Effector memory CD8-positive, alpha-beta T cell (primary cell): ENCODE data around the gene LRRC53.

ENCODE experiments used
- ATAC-seq: fragments of 150-1000 bp; cut with Tn5 transposase; replicated peaks from 2 replicates; pipeline ENCODE4 v1.10.0; 2021; ENCODE audit warnings: mild to moderate bottlenecking, moderate library complexity
- DNase-seq, 3 experiments: peaks; one replicate each; pipeline ENCODE4 v3.0.0; 2021
- H3K27ac Mint-ChIP-seq, 2 donors: one replicate each; pipeline ENCODE4 v1.8.0; 2022; ENCODE audit warnings: mild to moderate bottlenecking in 2 of 2, mixed read lengths in 2 of 2, moderate library complexity in 2 of 2
- H3K27me3 Mint-ChIP-seq, 2 donors: one replicate each; pipeline ENCODE4 v1.8.0; 2022; ENCODE audit warnings: mixed read lengths in 2 of 2
- H3K36me3 Mint-ChIP-seq: one replicate; pipeline ENCODE4 v1.8.0; 2022; ENCODE audit warnings: mild to moderate bottlenecking, moderate library complexity, mixed read lengths; ENCODE audit not compliant: insufficient read depth
- H3K4me1 Mint-ChIP-seq, 2 donors: one replicate each; pipeline ENCODE4 v1.8.0; 2022; ENCODE audit warnings: low read depth in 2 of 2, mixed read lengths in 2 of 2
- H3K4me3 Mint-ChIP-seq, 2 donors: one replicate each; pipeline ENCODE4 v1.8.0; 2022; ENCODE audit warnings: mild to moderate bottlenecking in 2 of 2, mixed read lengths in 2 of 2, moderate library complexity in 2 of 2
- H3K9me3 Mint-ChIP-seq, 2 donors: one replicate each; pipeline ENCODE4 v1.8.0; 2022; ENCODE audit warnings: mixed read lengths in 2 of 2

Gene LRRC53

DNA sequence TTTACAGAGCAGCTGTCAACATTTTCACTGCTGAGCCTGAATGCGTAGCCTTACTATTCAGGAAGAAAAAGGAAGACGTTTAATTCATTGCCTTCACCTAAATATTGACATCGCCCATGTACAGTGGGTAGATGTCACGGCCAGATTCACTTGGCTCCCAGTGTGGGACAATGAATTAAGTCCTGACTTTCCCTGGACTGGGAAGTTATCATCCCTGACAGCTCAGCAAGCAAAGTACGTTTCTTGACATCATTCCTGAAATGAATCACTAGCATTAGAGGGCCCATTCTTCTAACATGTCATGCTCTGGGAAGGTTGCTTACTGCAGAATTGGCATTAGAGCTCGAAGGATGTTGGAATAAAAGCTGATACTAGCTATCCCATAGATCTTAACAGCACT is 37.8 kb downstream of the LRRC53 start:
- H3K27me3 Mint-ChIP-seq, result no peaks in the 10 kb centered on the region
- H3K36me3 Mint-ChIP-seq, result no peaks in the 10 kb centered on the region
- H3K27ac Mint-ChIP-seq, result no peak overlapping the region
- no peak for ATAC-seq
- H3K4me3 Mint-ChIP-seq, result no peak overlapping the region
- H3K4me1 Mint-ChIP-seq, result no peaks in the 10 kb centered on the region
- H3K9me3 Mint-ChIP-seq, result no peaks in the 10 kb centered on the region
- no peak for DNase-seq

DNA sequence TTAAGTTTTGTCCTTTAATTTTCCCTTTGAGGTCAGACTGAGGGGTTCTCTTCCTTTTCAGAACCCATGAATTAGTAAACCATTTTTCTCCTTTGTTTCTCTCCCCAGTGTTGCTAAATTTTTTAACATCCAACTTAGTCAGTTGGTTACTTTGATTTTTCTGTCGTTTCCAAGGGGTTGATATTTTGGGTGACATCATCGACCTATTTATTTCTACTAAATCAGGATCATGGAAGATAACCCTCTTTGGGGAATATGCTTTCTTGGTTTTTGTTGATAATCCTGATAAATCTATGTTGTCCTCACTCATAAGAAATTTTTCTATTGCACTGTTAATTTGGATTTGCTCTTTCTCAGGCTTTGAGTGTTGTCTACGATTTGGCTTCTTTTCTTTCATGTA is 40.9 kb downstream of the LRRC53 start:
- no peaks in the 10 kb centered on the region for H3K27me3 Mint-ChIP-seq
- H3K4me3 Mint-ChIP-seq, result no peak overlapping the region
- H3K36me3 Mint-ChIP-seq, result no peaks in the 10 kb centered on the region
- H3K9me3 Mint-ChIP-seq, result no peaks in the 10 kb centered on the region
- H3K27ac Mint-ChIP-seq, result no peak overlapping the region
- H3K4me1 Mint-ChIP-seq, result no peaks in the 10 kb centered on the region
- no peak for ATAC-seq
- DNase-seq, result no peak

DNA sequence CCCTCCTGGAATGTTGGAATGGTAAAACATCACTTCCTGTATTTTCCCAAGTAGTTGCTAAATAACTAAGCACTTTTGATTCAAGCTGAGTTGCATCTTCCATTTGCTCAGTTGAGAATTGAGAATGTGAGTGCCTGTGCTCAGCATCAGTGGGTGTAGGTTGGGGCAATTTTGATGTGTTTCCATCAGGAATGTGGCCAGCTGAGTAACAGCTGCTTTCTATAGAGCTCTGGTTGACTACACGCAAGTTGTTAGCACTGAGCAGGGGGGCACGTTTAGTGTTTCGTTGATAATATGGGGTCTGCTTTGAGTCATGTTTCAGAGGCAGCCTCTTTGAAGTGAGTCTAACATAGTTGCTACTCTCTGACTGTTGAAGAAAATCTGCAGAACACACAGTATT is 41.5 kb downstream of the LRRC53 start:
- Mint-ChIP-seq H3K4me3 (no peak overlapping the region), H3K36me3 (no peaks in the 10 kb centered on the region), H3K27ac (no peak overlapping the region), H3K4me1 (no peaks in the 10 kb centered on the region), H3K27me3 (no peaks in the 10 kb centered on the region), H3K9me3 (no peaks in the 10 kb centered on the region)
- ATAC-seq (no peak), DNase-seq (no peak)

DNA sequence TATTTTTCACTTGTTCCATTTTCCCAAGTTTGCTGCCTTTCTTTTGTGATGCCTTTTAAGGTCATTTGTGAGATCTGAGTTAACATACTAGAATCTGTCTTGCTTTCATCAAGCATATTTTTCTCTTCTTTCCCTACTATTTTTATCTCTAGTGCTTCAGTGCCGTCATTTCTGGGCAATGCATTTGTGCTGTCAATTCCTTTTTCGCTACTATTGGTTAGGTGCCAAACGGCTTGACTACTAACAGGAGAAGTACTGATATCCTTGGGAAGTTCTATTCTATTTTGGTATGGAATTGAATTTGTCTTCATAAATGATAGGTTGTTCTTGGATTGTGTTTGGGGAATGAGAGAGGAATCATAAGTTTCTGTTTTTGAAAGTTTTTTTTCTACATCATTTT is 42.2 kb downstream of the LRRC53 start:
- Mint-ChIP-seq H3K4me1 (no peaks in the 10 kb centered on the region), H3K4me3 (no peak overlapping the region), H3K36me3 (no peaks in the 10 kb centered on the region), H3K27ac (no peak overlapping the region), H3K27me3 (no peaks in the 10 kb centered on the region), H3K9me3 (no peaks in the 10 kb centered on the region)
- ATAC-seq (no peak), DNase-seq (no peak)

DNA sequence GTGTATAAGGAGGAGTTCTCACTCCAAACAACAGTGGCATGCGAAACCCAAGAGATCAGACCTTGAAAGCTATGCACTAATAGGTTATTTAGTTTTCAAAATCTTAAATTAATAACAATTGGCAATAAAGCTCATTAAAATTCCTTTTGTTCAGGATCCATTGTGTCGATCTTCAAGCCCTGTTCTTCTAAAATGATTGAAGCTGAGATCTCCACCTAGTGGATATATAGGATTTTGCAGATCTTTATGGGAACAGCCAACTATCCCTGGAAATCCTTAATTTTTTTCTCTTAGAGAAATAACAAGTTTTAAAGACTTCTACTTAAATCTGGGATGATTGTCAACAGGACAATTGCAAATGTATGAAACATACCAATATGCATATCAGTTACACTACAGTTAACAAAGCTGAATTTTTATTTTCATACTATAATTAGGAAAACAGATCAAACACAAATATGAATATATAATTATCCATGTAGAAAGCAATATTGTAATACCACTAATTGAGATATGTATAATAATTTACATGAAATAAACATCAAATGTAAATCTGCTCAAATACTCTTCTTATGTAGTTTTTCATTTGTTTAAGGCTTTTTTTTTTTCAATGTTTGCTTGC is 43.3 kb downstream of the LRRC53 start:
- DNase-seq, result no peak
- H3K27me3 Mint-ChIP-seq, result no peaks in the 10 kb centered on the region
- H3K9me3 Mint-ChIP-seq, result no peaks in the 10 kb centered on the region
- H3K4me1 Mint-ChIP-seq, result no peaks in the 10 kb centered on the region
- H3K27ac Mint-ChIP-seq, result no peak overlapping the region
- no peak for ATAC-seq
- no peak overlapping the region for H3K4me3 Mint-ChIP-seq
- H3K36me3 Mint-ChIP-seq, result no peaks in the 10 kb centered on the region

DNA sequence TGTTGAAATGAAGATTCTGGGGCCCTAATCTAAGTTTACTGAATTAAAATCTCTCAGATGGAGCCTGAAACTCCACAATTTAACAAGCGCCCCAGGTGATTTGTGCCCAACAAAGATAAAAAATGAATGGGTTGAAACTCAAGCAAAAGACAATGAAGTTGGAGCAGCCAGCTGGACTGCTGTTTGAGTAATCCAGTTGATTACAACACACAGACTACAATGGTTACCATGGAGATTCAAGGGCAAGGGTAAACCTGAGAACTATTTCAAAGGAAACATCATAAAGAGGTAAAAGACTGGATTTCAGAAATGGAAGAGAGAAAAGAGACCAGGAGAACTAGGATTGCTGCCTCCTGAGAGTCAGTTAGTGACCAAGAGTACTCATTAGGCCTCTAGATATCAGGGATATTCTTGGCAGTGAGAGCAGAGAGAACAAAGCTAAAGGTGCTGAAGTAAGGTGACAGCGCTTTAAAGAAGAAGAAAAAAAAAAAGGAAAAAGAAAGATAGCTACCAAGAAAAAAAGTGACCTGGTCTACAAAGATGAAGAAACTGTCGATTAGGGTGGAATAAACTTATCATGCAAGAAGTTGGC is 44.5 kb downstream of the LRRC53 start:
- Mint-ChIP-seq H3K4me1 (peaks cover 0 to 4% of the 10 kb centered on the region in 2 donors), H3K27ac (no peak overlapping the region), H3K36me3 (no peaks in the 10 kb centered on the region), H3K4me3 (no peak overlapping the region), H3K27me3 (no peaks in the 10 kb centered on the region), H3K9me3 (no peaks in the 10 kb centered on the region)
- ATAC-seq, result no peak
- DNase-seq, result no peak

DNA sequence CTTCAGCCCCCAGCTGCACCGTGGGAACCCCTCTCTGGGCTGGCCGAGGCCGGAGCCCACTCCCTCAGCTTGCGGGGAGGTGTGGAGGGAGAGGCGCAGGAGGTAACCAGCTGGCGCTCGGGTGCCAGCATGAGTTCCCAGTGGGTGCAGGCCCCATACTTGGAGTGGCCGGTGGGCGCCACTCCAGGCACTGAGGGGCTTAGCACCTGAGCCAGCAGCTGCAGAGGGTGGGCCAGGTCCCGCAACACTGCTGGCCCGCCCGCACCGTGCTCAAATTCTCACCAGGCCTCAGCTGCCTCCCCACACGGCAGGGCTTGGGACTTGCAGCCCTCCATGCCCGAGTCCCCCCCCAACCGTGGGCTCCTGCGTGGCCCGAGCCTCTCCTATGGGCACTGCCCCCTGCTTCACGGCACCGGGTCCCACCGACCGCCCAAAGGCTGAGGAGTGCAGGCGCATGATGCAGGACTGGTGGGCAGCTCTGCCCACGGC is 47.2 kb downstream of the LRRC53 start:
- no peak for ATAC-seq
- no peak overlapping the region for H3K27ac Mint-ChIP-seq
- peaks cover 0 to 4% of the 10 kb centered on the region in 2 donors for H3K4me1 Mint-ChIP-seq
- no peaks in the 10 kb centered on the region for H3K27me3 Mint-ChIP-seq
- no peaks in the 10 kb centered on the region for H3K36me3 Mint-ChIP-seq
- H3K4me3 Mint-ChIP-seq, result no peak overlapping the region
- H3K9me3 Mint-ChIP-seq, result no peaks in the 10 kb centered on the region
- no peak for DNase-seq

DNA sequence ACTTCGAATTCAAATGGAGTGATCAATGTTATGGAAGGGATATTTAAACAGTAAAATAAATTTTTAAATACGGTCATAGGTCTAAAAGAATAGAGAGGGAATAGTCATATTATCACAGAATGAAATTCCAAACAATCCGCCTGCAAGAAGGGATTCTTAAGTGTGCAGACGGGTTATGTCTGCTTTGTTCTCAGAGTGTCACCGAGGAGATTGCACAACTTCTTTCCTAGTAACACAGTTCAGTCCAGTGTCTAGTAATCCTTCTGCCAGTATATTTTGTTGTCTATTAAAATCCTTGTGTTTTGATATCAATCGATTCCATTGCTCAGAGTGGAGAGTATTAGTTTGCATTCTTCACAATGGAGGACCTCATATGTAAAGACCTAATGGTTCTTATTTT is 48.4 kb downstream of the LRRC53 start:
- Mint-ChIP-seq H3K27me3 (no peaks in the 10 kb centered on the region), H3K27ac (no peak overlapping the region), H3K4me3 (no peak overlapping the region), H3K4me1 (peaks cover 0 to 4% of the 10 kb centered on the region in 2 donors), H3K9me3 (peaks cover 0 to 2% of the 10 kb centered on the region in 2 donors), H3K36me3 (no peaks in the 10 kb centered on the region)
- no peak for ATAC-seq
- DNase-seq, result no peak

DNA sequence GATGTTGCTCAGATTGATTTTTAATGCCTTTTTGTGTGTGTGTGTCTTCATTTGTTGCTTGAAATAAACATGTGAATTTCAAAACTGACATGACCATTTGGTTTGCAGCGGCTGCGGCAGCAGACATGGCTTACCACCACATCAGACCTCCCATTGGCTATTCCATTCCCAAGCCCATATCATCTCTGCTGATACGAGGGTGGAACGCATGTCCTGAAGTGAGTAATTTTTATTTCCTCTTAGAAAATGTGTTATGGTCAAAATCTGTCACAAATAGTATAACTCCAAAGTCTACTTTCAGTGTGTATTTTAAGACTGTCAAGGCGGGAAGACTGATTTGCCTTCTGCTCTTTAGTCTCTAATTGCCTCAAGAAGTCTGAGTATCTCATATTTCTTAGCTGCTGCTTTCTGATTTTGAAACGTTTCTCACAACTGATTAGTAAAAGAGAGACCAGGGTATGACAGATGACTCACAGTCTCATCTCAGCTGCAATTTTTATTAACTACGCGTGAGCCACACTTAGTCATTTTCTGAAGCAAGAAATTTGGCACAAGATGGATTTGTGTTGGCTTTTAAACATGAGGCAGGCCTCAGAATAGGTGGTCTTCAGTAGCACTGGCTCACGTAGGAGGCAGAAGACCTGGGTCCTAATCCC is 49.0 kb downstream of the LRRC53 start:
- Mint-ChIP-seq H3K27ac (no peak overlapping the region), H3K4me3 (no peak overlapping the region), H3K36me3 (no peaks in the 10 kb centered on the region), H3K27me3 (no peaks in the 10 kb centered on the region), H3K4me1 (peaks cover 0 to 4% of the 10 kb centered on the region in 2 donors), H3K9me3 (peaks cover 0 to 2% of the 10 kb centered on the region in 2 donors)
- no peak for DNase-seq
- ATAC-seq, result no peak

DNA sequence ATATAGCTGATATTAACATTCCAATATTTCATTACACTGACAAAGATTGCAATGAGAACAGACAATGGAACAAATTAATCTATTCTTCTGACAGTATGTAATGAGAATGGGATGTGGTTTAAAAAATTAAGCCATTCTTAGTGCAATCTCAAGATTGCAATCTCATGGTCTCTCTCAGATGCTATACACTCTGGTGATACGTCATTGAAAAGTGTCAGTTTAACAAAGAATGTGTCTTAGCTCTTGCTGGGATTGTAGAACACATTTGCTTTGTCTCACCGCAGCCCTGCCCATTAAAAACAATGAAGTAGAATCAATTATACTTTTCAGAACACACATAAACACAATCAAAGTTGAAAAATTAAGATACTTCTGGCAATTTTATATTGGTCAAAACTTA is 55.2 kb downstream of the LRRC53 start:
- H3K4me1 Mint-ChIP-seq, result no peaks in the 10 kb centered on the region
- DNase-seq, result no peak
- no peak overlapping the region for H3K4me3 Mint-ChIP-seq
- no peak for ATAC-seq
- H3K27me3 Mint-ChIP-seq, result no peaks in the 10 kb centered on the region
- H3K27ac Mint-ChIP-seq, result no peak overlapping the region
- no peaks in the 10 kb centered on the region for H3K36me3 Mint-ChIP-seq
- H3K9me3 Mint-ChIP-seq, result peaks cover 0 to 2% of the 10 kb centered on the region in 2 donors

DNA sequence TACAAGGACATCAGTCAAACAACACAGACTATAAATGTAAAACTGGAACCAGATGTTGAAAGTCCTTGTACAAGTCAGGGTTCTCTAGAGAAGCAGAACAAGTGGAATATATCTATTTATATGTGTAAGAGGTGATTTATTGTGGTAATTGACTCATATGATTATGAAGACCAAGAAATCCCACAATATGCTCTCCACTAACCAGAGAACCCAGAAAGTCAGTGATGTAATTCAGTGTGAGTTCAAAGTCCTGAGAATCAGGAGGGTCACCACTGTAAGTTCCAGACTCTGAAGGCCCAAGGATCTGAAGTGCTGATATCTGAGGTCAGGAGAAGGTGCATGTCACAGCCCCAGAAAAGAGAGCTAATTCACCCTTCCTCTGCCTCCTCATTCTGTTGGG is 57.0 kb downstream of the LRRC53 start:
- peaks cover 0 to 2% of the 10 kb centered on the region in 2 donors for H3K9me3 Mint-ChIP-seq
- no peak overlapping the region for H3K4me3 Mint-ChIP-seq
- ATAC-seq (no peak), DNase-seq (no peak)
- H3K27me3 Mint-ChIP-seq, result no peaks in the 10 kb centered on the region
- H3K36me3 Mint-ChIP-seq, result no peaks in the 10 kb centered on the region
- H3K4me1 Mint-ChIP-seq, result no peaks in the 10 kb centered on the region
- H3K27ac Mint-ChIP-seq, result no peak overlapping the region

DNA sequence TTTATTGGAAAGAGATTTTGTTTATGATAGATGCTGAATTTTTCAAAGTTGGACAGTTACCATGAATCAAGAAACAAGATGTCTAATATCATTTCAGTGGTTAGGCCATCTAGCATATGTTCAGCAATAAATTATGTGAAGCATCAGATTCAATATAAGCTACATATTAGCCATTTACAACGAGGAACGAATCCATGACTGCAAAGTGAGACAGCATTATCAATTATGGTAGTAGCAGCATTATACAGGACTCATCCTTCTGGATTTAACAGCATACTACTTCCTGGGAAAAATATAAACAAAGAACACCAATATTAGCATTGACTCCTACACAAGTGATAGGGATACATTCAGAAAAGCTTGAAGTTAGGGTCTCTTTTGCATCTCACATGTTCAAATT is 59.1 kb downstream of the LRRC53 start:
- Mint-ChIP-seq H3K27me3 (no peaks in the 10 kb centered on the region), H3K36me3 (no peaks in the 10 kb centered on the region), H3K4me3 (no peak overlapping the region), H3K4me1 (no peaks in the 10 kb centered on the region), H3K27ac (no peak overlapping the region), H3K9me3 (peaks cover 0 to 2% of the 10 kb centered on the region in 2 donors)
- ATAC-seq (no peak), DNase-seq (no peak)

DNA sequence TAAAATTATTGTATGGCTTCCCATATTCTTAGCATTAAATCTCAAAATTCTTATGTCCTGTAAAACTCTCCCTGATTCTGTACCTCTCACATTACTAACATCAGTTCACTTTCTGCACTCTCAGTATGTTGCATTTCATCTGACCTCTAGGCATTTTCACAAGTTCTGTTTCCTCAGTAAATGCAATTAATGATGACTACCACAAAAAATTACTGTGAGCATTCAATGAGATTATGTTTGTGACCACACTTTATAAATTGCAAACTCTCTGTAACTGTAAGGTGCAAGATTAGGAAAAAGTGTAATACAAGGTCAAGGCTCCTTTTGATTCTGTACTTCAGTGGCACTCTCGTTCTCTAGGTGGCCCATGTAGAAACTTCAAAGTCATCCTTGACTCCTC is 60.4 kb downstream of the LRRC53 start:
- Mint-ChIP-seq H3K4me1 (no peaks in the 10 kb centered on the region), H3K27ac (no peak overlapping the region), H3K36me3 (no peaks in the 10 kb centered on the region), H3K4me3 (no peak overlapping the region), H3K9me3 (peaks cover 0 to 2% of the 10 kb centered on the region in 2 donors), H3K27me3 (no peaks in the 10 kb centered on the region)
- ATAC-seq, result no peak
- no peak for DNase-seq

DNA sequence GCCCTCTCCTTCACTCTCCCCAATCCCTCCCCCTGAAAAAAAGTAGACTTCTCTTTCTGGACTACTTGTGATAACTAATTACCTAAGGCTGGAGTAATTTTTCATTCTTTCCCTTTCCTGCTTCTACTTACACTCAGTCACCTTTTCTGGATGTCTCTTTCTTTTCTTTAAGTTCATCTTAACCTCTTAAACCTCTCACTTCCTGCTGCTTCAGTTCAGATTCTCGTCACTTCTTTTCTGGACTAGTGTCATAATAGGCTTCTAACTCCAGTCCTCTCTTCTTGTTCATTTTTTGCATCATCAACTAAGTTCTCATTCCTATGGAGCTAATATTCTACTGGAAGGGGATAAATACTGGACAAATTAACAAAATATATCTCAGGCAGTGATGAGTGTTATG is 75.4 kb downstream of the LRRC53 start:
- Mint-ChIP-seq H3K27ac (no peak overlapping the region), H3K4me1 (no peaks in the 10 kb centered on the region), H3K9me3 (no peaks in the 10 kb centered on the region), H3K4me3 (no peak overlapping the region), H3K27me3 (no peaks in the 10 kb centered on the region), H3K36me3 (no peaks in the 10 kb centered on the region)
- no peak for DNase-seq
- no peak for ATAC-seq
